ENCODE data around the gene TMEM132D. TPM values are rescaled to one million over a fixed set of nuclear protein-coding genes. Genes with fewer than 3 reads are reported as not detected.

Gene TMEM132D
- total RNA-seq, 1 donor from 2014 or later: not detected

DNA sequence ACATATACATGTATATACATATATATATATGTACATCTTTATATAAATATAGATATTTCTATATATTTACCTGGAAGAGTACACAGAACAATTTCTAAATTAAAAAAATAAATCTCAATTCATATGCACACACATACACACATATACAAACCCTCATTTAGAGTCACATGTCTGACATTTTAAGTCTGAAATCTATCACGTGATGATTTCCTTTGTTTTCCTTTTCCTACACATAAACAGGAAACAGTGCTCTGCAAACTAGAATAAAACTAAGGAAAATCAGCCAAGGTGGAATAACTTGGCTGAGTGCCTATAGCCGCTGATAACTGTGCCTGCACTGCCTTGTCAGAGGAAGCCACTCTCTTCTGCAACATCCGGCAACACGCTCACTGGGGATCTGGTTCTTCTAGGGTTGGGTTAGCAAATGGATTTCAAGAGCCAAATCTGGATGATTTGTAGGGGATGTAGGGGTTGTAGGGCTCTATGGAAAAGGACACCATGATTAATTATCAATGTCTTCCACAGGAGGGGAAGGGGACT is 480.7 kb downstream of the TMEM132D start:
- Histone ChIP-seq H3K27me3 (ENCODE audit: insufficient read depth, low read length) (no peaks in the 10 kb centered on the region), H4K20me1 (ENCODE audit: insufficient read depth, low read length) (no peaks in the 10 kb centered on the region), H3K79me2 (ENCODE audit: insufficient read depth, low read length) (no peaks in the 10 kb centered on the region), H2AFZ (ENCODE audit: low read depth, low read length) (no peak overlapping the region), H3K9ac (ENCODE audit: low read length) (no peak overlapping the region), H3K4me3 (ENCODE audit: insufficient read depth, low read depth, low read length) (no peak overlapping the region), H3K36me3 (ENCODE audit: insufficient read depth, low read length) (no peaks in the 10 kb centered on the region), H3K27ac (ENCODE audit: low read depth, low read length) (no peak overlapping the region), H3K9me3 (ENCODE audit: insufficient read depth, low read depth, low read length) (peaks cover 2% of the 10 kb centered on the region), H3K4me2 (ENCODE audit: low read length) (no peak overlapping the region), H3K4me1 (ENCODE audit: insufficient read depth, low read length) (no peaks in the 10 kb centered on the region)
- Mint-ChIP-seq H3K4me1 (ENCODE audit: low read depth, unreplicated experiment) (no peaks in the 10 kb centered on the region), H3K9me3 (ENCODE audit: unreplicated experiment) (peaks cover 3% of the 10 kb centered on the region), H3K4me3 (ENCODE audit: unreplicated experiment) (no peak overlapping the region), H3K27ac (ENCODE audit: unreplicated experiment) (no peak overlapping the region), H3K36me3 (ENCODE audit: low read depth, unreplicated experiment) (no peaks in the 10 kb centered on the region), H3K27me3 (ENCODE audit: low read depth, unreplicated experiment) (no peaks in the 10 kb centered on the region)
- FAIRE-seq (no peak), DNase-seq (ENCODE audit: low read depth) (no peak)
- TF ChIP-seq, protein P1, sequence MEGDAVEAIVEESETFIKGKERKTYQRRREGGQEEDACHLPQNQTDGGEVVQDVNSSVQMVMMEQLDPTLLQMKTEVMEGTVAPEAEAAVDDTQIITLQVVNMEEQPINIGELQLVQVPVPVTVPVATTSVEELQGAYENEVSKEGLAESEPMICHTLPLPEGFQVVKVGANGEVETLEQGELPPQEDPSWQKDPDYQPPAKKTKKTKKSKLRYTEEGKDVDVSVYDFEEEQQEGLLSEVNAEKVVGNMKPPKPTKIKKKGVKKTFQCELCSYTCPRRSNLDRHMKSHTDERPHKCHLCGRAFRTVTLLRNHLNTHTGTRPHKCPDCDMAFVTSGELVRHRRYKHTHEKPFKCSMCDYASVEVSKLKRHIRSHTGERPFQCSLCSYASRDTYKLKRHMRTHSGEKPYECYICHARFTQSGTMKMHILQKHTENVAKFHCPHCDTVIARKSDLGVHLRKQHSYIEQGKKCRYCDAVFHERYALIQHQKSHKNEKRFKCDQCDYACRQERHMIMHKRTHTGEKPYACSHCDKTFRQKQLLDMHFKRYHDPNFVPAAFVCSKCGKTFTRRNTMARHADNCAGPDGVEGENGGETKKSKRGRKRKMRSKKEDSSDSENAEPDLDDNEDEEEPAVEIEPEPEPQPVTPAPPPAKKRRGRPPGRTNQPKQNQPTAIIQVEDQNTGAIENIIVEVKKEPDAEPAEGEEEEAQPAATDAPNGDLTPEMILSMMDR (IDR thresholded peaks at IDR 0.05; ENCODE audit: insufficient read depth, low read depth, low read length): no peak
- no peak for TF ChIP-seq EZH2 (IDR thresholded peaks at IDR 0.05; ENCODE audit: insufficient read depth, low read length)

- Histone ChIP-seq H3K36me3 (ENCODE audit: insufficient read depth, low read length) (no peaks in the 10 kb centered on the region), H4K20me1 (ENCODE audit: insufficient read depth, low read length) (no peaks in the 10 kb centered on the region), H3K79me2 (ENCODE audit: insufficient read depth, low read length) (no peaks in the 10 kb centered on the region), H3K4me3 (ENCODE audit: insufficient read depth, low read depth, low read length) (no peak overlapping the region), H3K9me3 (ENCODE audit: insufficient read depth, low read depth, low read length) (no peaks in the 10 kb centered on the region), H3K27me3 (ENCODE audit: insufficient read depth, low read length) (no peaks in the 10 kb centered on the region), H3K9ac (ENCODE audit: low read length) (no peak overlapping the region), H3K4me2 (ENCODE audit: low read length) (no peak overlapping the region), H3K4me1 (ENCODE audit: insufficient read depth, low read length) (no peaks in the 10 kb centered on the region), H3K27ac (ENCODE audit: low read depth, low read length) (no peak overlapping the region), H2AFZ (ENCODE audit: low read depth, low read length) (no peak overlapping the region)
- H3K27ac Mint-ChIP-seq (ENCODE audit: unreplicated experiment): no peak overlapping the region
- H3K4me3 Mint-ChIP-seq (ENCODE audit: unreplicated experiment): no peak overlapping the region
- no peak for FAIRE-seq
- H3K9me3 Mint-ChIP-seq (ENCODE audit: unreplicated experiment): peaks cover 6% of the 10 kb centered on the region
- DNase-seq (ENCODE audit: low read depth): no peak
- no peaks in the 10 kb centered on the region for H3K36me3 Mint-ChIP-seq (ENCODE audit: low read depth, unreplicated experiment)
- TF ChIP-seq, protein P1 (IDR thresholded peaks at IDR 0.05; ENCODE audit: insufficient read depth, low read depth, low read length): no peak
- no peak for TF ChIP-seq EZH2 (IDR thresholded peaks at IDR 0.05; ENCODE audit: insufficient read depth, low read length)
- H3K27me3 Mint-ChIP-seq (ENCODE audit: low read depth, unreplicated experiment): no peaks in the 10 kb centered on the region
- H3K4me1 Mint-ChIP-seq (ENCODE audit: low read depth, unreplicated experiment): no peaks in the 10 kb centered on the region
These were observed 490.5 kb downstream of the TMEM132D start for GRCh38 chr12:129413295-129413694.

GRCh38 chr12:129409281-129409680 is 494.5 kb downstream of the TMEM132D start:
- no peak overlapping the region for H3K4me3 ChIP-seq (ENCODE audit: insufficient read depth, low read depth, low read length)
- no peaks in the 10 kb centered on the region for H3K9me3 ChIP-seq (ENCODE audit: insufficient read depth, low read depth, low read length)
- Mint-ChIP-seq H3K9me3 (ENCODE audit: unreplicated experiment) (peaks cover 8% of the 10 kb centered on the region), H3K27me3 (ENCODE audit: low read depth, unreplicated experiment) (no peaks in the 10 kb centered on the region), H3K4me3 (ENCODE audit: unreplicated experiment) (no peak overlapping the region), H3K4me1 (ENCODE audit: low read depth, unreplicated experiment) (no peaks in the 10 kb centered on the region), H3K36me3 (ENCODE audit: low read depth, unreplicated experiment) (no peaks in the 10 kb centered on the region), H3K27ac (ENCODE audit: unreplicated experiment) (no peak overlapping the region)
- no peak overlapping the region for H3K9ac ChIP-seq (ENCODE audit: low read length)
- no peaks in the 10 kb centered on the region for H3K4me1 ChIP-seq (ENCODE audit: insufficient read depth, low read length)
- H3K4me2 ChIP-seq (ENCODE audit: low read length): no peak overlapping the region
- H3K36me3 ChIP-seq (ENCODE audit: insufficient read depth, low read length): no peaks in the 10 kb centered on the region
- no peak overlapping the region for H2AFZ ChIP-seq (ENCODE audit: low read depth, low read length)
- H3K27ac ChIP-seq (ENCODE audit: low read depth, low read length): no peak overlapping the region
- no peak for DNase-seq (ENCODE audit: low read depth)
- H3K79me2 ChIP-seq (ENCODE audit: insufficient read depth, low read length): no peaks in the 10 kb centered on the region
- FAIRE-seq: no peak
- H4K20me1 ChIP-seq (ENCODE audit: insufficient read depth, low read length): no peaks in the 10 kb centered on the region
- no peaks in the 10 kb centered on the region for H3K27me3 ChIP-seq (ENCODE audit: insufficient read depth, low read length)
- no peak for TF ChIP-seq EZH2 (IDR thresholded peaks at IDR 0.05; ENCODE audit: insufficient read depth, low read length)
- TF ChIP-seq, protein P1 (IDR thresholded peaks at IDR 0.05; ENCODE audit: insufficient read depth, low read depth, low read length): no peak

All from astrocyte (in vitro differentiated cells and primary cell).